Smooth muscle cell of the pulmonary artery (primary cell): ENCODE results near the gene TYK2. TPM values are rescaled to one million over a fixed set of nuclear protein-coding genes. Genes with fewer than 3 reads are reported as not detected.

ENCODE experiments used
- total RNA-seq: library from RNA; depleted of rRNA; stranded (reverse); fragments of >200 nt; gene quantifications from 2 replicates; pipeline ENCODE4 v1.2.3, GENCODE V29; 2014

TYK2 gene
- total RNA-seq: 82.5 and 86.6 TPM in 2 replicates

DNA sequence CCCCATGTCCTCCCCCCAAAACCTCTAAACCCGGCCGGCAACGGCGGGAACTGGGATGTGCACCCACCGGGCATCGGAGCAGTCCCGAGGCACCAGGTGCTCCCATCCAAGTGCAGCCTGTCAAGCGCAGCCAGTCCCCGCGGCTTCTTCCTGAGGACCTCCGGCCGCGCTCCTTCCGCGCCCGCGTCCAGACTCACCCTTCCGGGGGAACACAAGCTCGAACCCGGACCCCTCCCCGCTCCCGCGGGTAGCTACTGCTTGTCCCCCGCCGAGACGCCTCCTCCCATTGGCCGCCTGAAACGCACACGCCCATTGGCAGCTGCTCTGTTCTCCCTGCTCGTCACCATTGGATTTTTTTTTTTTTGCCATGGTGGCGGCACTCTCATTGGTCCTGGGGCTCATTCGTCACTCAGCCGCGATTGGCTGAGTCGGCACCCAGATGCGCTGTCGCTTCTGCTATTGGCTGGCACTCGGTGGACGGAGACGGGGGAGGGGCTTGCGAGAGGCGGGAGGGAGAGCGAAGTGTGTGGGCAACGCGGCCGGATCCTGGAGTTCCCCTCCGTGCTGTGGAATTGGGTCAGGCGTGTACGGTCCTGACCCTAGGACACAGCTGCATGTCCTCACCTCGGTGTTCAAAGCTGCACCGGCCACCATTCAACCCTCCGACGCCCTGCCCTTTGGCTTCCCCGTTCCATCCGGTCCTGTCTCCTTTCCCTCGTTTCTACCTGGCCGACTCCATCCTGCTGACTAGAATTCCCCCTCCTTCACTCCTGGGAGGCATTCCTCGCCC lies at the start of gene TYK2:
Gene TYK2, minus strand, starts transcription at position 260 of the 790 bp plus-strand sequence. CDS start 2,166 bp downstream, outside the sequence.

DNA sequence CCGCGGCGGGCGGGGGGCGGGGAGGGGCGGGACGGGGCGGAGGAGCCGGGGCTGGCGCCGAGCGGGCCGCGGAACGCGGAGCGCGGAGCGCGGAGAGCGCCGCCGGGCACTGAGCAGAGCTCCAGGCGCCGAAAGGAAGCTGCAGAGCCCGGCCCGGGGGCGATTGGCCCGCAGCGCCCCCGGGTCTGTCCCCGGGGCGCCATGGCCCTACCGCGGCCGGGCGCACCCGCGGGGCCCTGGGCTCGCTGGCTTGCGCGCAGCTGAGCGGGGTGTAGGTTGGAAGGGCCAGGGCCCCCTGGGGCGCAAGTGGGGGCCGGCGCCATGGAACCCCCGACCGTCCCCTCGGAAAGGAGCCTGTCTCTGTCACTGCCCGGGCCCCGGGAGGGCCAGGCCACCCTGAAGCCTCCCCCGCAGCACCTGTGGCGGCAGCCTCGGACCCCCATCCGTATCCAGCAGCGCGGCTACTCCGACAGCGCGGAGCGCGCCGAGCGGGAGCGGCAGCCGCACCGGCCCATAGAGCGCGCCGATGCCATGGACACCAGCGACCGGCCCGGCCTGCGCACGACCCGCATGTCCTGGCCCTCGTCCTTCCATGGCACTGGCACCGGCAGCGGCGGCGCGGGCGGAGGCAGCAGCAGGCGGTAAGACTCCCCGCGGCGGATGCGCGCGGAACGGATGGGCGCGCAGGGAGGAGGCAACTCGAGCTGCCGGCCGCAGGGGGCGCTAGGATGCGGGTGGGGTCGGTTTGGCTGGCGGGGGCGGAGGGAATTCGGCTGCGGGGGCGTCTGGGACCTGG lies 40.3 kb upstream of the TYK2 start, which contains the start of gene PDE4A:
Gene PDE4A, plus strand, starts transcription at position 95 of the 796 bp plus-strand sequence. Its CDS starts 227 bp downstream, at position 322.

DNA sequence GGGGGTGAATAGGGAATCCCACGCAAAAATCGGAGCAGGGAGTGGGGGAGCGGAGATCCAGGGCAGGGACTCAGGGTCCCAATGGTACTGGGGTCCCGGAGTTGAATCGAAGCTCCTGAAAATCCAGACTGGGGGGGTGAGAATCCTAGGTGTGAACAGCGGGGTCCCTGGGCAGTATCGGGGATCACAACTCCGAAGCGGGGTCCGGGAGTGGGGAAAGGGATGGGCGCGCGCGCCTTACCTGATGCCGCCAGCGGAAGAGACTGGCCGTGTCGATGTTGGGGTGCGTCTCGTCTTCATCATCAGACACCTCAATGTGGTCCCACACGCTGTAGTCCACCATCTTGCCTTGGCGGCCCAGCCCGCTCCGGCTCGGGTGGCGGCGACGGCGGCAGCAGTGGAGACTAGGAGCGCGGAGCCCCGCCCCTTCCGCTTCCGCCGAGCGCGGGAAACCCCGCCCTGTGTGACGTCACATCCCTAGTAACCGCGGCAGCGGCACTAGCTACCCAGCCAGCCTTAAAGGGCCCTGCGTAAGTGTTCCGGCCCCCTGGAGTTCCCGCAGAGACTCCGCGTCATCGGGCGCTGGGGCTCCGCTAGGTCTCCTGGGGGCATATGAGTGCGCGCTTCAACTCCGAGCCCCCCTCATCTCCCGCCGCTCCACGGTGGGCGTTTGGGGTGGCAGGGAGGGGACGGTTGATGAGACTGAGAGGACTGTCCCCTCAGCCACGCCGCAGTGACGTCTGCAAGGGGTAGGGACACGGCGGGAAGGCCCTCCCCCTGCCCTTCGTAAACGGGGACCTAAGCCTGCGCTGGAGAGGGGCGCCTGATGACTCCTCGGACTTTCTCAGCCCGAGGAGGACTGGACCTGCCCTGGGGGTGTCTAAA lies 23.0 kb upstream of the TYK2 start, which contains the start of gene CDC37:
Gene CDC37, minus strand, starts transcription at position 406 of the 885 bp plus-strand sequence. Its CDS starts 63 bp downstream, at position 343.

DNA sequence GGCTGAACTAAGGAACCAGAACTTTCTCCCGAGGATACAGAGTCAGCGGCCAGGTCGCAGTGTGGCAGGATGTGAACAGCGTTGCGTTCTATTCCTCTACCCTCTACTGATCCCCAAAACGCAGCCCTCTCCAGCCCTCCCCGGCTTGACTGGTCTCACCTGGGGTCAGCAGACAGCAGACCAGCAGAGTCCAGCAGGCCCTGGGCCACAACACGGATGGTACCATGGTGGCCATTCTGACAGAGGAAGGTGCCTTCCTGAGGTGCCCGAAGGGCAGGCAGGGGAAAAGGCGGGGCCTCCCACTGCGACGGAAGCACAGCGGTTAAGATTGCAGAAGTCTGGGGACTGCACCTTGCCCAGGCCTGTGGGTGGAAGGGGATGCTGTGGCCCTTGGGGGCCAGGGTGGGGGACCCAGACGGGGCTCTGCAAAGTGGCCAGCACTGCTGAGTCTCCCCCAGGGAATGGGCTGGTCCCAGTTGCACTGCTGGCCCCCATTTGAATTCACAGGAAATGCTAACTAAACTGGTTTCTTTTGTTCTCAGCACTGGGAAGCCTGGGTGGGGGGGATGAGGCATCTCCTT lies 40.9 kb downstream of the TYK2 start, which contains the start of gene ICAM3:
Gene ICAM3, minus strand, starts transcription at position 245 of the 581 bp plus-strand sequence. Its CDS starts 10 bp downstream, at position 235.

DNA sequence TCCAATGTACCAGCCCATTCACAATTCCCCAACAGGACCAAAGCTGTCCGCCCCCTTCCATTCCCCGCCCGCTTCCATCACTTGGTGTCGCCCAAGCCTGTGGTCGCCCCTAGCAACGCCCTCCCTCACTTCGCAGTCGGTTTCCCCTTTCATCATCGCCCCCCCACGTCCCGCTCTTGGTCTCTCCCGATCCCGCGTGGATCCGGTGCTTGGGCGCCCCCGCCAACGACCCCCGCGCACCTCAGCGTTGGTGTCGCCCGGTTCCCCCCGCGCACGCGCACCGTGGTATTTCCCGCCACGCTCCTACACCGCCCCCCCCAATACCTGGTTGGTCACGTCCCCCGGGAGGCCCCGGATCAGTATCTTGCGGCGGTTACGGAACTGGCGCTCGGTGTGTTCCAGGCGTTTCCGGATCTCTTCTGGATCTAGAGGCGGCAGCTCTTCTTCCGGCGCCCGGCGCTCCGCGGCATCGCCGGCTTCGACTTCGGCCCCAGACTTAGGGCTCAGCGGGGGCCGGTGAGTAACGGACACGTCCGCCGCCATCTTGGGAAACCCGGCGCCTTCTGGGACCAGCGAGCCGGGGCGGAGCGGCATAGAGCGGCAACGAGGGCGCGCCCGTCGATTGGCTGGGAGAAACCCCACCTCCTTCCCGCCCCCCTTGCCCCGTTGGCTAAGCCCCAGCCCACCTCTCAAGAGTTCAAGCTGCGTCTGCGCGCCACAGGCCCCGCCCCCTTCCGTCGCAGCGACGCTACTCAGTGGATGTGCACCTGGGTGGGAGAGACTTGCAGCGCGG lies 47.2 kb downstream of the TYK2 start, which contains the start of gene RAVER1:
Gene RAVER1, minus strand, starts transcription at position 565 of the 793 bp plus-strand sequence. Its CDS starts 22 bp downstream, at position 543.

DNA sequence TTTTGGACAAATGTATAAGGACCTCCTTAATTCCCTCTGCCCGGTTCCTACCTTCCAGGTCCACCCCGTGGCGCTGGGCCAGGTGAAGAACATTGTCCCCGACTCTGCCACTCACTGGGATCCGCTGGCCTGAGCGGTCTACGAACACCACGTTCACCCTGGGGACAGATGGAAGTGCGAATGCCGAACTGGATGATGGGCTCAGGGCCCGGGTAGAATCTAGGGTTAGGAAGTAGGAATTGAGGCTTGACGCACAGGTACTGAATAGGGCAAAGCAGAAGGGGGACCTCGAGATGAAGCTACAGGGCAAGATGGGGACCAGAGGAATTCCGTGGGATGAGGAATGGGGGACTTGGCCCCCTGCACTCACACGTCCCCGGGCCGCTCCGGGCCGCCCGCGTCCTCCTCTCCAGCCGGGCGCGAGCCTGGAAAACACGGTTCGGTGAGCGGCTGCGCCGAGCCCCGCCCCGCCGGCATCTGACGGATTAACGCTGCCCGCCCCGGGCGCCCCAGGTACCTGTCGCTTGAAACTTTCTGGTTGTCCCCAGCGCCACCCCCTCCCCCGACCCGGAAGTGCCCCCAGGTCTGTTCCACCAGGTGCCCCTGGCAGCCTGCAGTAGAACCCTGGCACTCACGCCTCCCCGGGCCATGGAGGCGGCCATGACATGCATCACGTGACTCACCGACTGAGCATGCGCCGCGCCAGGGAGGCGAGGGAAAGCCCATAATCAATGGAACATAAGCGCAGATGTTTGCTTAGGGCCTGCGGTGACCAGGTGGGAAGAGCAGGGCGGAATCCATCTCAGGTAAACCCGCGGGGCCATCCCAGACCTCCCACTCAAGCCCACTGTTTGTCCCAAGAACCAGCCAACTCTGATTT lies 64.8 kb downstream of the TYK2 start, which contains the start of gene FDX2:
Gene FDX2, minus strand, starts transcription at position 681 of the 880 bp plus-strand sequence. Its CDS starts 19 bp downstream, at position 662.

DNA sequence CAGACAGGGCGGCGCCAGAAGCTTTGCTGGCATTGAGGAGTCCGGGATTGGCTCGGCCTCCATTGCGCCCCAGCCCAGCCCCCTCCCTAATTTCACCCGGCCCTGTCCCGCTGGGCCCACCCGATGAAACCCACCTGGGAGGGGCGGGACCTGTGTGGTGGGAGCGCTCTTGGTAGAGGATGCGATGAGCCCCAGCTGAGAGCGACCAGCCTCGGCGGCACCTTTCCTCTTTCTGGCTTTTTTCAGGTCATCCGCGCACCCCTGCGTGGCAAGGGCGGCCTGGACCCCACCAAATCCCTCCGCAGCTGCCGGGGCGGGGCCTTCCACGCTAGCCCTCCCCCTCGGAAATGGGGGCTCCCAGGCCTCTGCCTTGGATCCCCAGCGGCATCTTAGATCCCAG lies 70.9 kb downstream of the TYK2 start, which contains the start of gene ZGLP1:
Gene ZGLP1, minus strand, starts transcription at position 393 of the 400 bp plus-strand sequence.

Other genes starting within 250 kb of the TYK2 start
- 26.7 and 30.3 TPM in 2 replicates for gene DNMT1, start 185.6 kb downstream of the TYK2 start, total RNA-seq
- gene S1PR2, start 149.2 kb downstream of the TYK2 start, total RNA-seq: 11.9 and 14.6 TPM in 2 replicates
- gene MRPL4, start 128.4 kb downstream of the TYK2 start, total RNA-seq: 18.1 and 25.0 TPM in 2 replicates
- gene ICAM1, start 109.5 kb downstream of the TYK2 start, total RNA-seq: 5.9 and 19.6 TPM in 2 replicates
- gene ICAM4, start 93.6 kb downstream of the TYK2 start, total RNA-seq: 0.10 and 0.52 TPM in 2 replicates
- gene ICAM5, start 90.6 kb downstream of the TYK2 start, total RNA-seq: 2.3 and 2.5 TPM in 2 replicates
- 0.46 and 0.59 TPM in 2 replicates for gene ZGLP1, start 70.8 kb downstream of the TYK2 start, total RNA-seq
- gene FDX2, start 64.6 kb downstream of the TYK2 start, total RNA-seq: 12.5 and 19.6 TPM in 2 replicates
- 17.3 and 27.0 TPM in 2 replicates for gene RAVER1, start 47.0 kb downstream of the TYK2 start, total RNA-seq
- gene ICAM3, start 40.9 kb downstream of the TYK2 start, total RNA-seq: 6.7 and 8.3 TPM in 2 replicates
- 119 and 153 TPM in 2 replicates for gene CDC37, start 23.0 kb upstream of the TYK2 start, total RNA-seq
- 9.7 and 10.0 TPM in 2 replicates for gene PDE4A, start 40.0 kb upstream of the TYK2 start, total RNA-seq
- gene KEAP1, start 122.8 kb upstream of the TYK2 start, total RNA-seq: 79.0 and 82.3 TPM in 2 replicates
- 1.7 and 4.8 TPM in 2 replicates for gene S1PR5, start 136.9 kb upstream of the TYK2 start, total RNA-seq
- gene ATG4D, start 163.3 kb upstream of the TYK2 start, total RNA-seq: 9.9 and 14.3 TPM in 2 replicates
- gene KRI1, start 185.4 kb upstream of the TYK2 start, total RNA-seq: 8.0 and 10.7 TPM in 2 replicates
- 9.8 and 11.6 TPM in 2 replicates for gene CDKN2D, start 188.4 kb upstream of the TYK2 start, total RNA-seq
- gene AP1M2, start 206.7 kb upstream of the TYK2 start, total RNA-seq: 0.13 TPM in 1 of 2 replicates, not detected in the other
- 97.8 and 132 TPM in 2 replicates for gene SLC44A2, start 245.0 kb upstream of the TYK2 start, total RNA-seq